GM18517 (cell line): ENCODE data around the gene PTPRA.
"Not testable (repeated sequence)": the region's sequence is repeated elsewhere in the genome, so short reads cannot be mapped to it uniquely, and the experiment has no call there.

Source experiments
- ATAC-seq: cut with Tn5 transposase; IDR thresholded peaks from one replicate; pipeline ENCODE4 v1.9.1; 2021; ENCODE audit warnings: mild to moderate bottlenecking, moderate library complexity; ENCODE audit not compliant: unreplicated experiment

The PTPRA gene

GRCh38 chr20:2883726-2884637 is 10.7 kb downstream of the PTPRA start:
- ATAC-seq: no peak

GRCh38 chr20:2887715-2888114 is 14.4 kb downstream of the PTPRA start:
- ATAC-seq: no peak

GRCh38 chr20:2888224-2888955 is 15.1 kb downstream of the PTPRA start:
- no peak for ATAC-seq

GRCh38 chr20:2889209-2889608 is 15.9 kb downstream of the PTPRA start:
- ATAC-seq: no peak

DNA sequence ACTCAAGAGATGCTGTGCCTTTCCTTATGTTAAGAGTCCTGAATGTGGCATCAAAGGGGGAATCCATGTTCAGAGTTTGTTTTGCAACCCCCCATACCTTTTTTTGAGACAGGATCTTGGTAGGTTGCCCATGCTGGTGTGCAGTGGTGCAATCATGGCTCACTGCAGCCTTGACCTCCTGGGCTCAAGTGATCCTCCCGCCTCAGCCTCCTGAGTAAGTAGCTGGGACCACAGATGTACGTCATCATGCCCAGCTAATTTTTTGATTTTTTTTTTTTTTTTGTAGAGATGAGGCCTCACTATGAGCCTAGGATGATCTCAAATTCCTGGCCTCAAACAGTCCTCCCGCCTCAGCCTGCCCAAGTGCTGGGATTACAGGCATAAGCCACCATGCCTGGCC is 16.5 kb downstream of the PTPRA start:
- no peak for ATAC-seq

DNA sequence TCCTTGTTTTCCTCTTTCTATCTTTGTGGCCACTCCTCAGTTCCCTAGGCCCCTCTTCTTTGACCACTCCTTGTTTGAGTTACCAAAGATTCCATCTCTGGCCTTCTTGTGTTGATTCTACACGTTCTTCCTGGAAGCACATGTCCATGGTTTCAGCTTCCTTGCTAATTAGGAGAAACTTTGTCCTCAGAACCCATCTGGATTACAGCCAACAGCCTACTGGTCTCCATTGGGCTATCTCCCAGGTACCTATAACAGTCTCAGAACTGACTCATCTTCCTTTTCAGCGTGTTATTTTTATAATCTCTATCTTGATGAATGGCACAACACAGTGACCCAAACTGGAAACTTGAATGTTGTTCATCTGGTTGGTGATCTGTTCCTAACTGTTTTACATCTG is 17.5 kb downstream of the PTPRA start:
- ATAC-seq: no peak

DNA sequence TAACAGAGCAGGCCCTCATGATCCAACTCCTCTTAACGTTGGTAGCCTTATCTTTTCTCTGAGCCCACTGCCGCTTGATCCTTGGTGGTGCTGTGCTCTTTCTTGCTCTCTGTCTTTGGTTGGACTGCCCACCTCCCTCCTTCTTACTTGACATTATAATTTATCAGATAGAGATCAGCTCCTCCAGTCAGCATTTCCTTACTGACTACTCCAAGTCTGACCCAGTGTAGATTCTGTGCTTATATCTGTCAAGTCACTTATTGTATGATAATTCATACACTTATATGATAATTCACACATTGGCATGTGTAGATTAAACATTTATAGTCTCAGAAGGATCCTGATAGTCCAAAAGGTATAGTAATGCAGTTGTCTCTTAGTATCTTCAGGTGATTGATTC is 18.1 kb downstream of the PTPRA start:
- no peak for ATAC-seq

GRCh38 chr20:2892376-2892775 is 19.1 kb downstream of the PTPRA start:
- ATAC-seq: no peak

GRCh38 chr20:2894221-2894620 is 20.9 kb downstream of the PTPRA start:
- ATAC-seq: no peak

GRCh38 chr20:2895154-2895553 is 21.9 kb downstream of the PTPRA start:
- ATAC-seq: not testable (repeated sequence)

DNA sequence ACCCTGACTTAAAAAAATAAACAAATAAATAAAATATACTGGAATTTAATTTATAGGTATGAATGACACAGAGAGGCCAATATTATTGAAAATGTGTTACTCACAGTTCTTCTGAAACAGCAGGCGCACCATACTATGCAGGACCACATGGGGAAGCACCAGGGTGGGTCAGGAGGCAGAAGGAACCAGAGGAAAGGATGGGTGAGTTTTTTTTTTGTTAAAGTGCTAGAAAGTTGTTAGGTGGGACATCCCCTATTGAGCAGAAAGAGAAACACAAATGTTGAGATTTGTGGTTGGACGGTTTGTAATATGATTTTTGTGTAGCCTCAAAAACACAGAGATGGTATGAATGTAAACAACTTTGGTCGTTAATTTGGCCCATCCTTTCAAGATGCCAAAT is 26.0 kb downstream of the PTPRA start:
- ATAC-seq: no peak

DNA sequence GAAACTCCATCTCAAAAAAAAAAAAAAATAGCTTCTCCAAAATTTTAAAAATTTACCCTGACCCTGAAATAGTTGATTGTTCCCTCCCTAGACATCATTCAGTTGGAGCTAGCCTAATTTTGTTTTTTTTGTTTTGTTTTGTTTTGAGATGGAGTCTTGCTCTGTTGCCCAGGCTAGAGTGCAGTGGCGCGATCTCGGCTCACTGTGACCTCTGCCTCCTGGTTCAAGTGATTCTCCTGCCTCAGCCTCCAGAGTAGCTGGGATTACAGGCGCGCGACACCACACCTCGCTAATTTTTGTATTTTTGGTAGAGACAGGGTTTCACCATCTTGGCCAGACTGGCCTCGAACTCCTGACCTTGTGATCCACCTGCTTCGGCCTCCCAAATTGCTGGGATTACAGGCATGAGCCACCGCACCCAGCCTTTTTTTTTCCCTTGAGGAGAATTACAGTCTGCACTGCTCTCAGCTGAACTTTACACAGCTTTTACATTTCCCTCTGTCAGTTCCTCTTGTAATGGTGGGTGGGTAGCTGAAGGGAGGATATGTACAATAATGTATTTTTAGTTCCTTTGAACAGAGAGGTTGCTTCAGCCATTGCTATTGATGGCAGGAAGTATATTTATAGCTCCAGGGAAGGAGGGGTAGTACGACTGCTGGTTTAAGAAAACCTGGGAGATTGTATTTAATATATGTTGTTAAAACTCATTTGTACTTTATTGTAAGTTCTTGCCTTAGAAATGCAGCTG is 27.7 kb downstream of the PTPRA start:
- no peak for ATAC-seq

GRCh38 chr20:2902291-2902690 is 29.0 kb downstream of the PTPRA start:
- ATAC-seq: no peak

DNA sequence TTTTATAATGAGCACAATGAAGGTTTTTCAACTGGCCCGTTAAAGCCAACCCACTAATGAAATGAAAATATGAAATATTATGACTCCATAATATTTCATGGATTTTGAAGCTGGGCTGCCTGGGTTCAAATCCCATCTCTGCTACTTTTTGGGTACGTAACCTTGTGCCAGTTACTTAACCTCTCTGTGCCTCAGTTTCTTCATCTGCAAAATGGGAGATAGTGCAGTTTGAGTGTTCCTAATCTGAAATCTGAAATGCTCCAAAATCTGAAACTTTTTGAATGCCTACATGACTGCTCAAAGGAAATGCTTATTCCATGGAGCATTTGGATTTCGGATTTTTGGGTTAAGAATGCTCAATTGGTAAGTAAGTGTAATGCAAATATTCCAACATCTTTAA is 29.5 kb downstream of the PTPRA start:
- no peak for ATAC-seq

DNA sequence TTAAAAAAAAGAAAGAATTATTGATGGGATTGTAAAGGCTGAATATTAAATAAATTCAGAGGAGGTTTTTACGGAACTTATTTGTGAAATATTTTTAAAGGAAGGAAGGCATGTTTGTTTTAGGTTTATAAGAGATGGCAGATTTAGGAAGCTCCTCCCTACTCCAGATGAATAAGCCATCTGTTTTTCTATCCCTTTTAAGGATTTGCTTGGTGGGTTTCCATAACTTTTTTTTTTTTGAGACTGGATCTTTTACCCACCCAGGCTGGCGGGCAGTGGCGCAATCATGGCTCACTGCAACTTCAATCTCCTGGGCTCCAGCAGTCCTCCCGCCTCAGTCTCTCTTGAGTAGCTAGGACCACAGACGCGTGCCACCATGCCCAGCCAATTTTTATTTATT is 30.4 kb downstream of the PTPRA start:
- ATAC-seq: no peak

DNA sequence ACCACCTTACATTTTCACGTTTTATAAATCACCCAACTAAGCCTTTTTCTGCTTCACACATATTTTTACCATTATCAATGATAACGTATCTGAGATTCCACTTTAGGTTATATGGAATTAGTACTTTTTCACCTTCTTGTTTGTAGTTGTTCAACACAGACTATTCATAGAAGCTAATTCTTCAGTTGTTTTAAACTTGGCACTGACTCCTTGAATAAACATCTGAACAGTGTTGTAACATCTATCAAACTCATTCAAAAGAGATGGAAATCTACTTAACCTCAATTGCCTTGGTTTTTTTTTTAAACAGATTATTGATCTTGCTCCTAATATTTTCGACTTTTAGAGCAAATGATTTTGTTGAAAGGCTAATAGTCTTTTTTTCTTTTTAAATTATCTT is 34.2 kb downstream of the PTPRA start:
- no peak for ATAC-seq

GRCh38 chr20:2909953-2910352 is 36.7 kb downstream of the PTPRA start:
- ATAC-seq: no peak

- no peak for ATAC-seq
Observed at GRCh38 chr20:2911200-2911599, 37.9 kb downstream of the PTPRA start.

- ATAC-seq: no peak
Observed at GRCh38 chr20:2914160-2914559, 40.9 kb downstream of the PTPRA start.

- ATAC-seq: no peak
Observed at GRCh38 chr20:2917266-2917665, 44.0 kb downstream of the PTPRA start.
